NCI-H510A treated with DMSO at 0.1 percent for 48 hours (cell line): Measurements from ENCODE around the gene PIK3C3.

ENCODE experiments used
- DNase-seq: peaks from one replicate; lab custom pipeline; 2025; lab: John Stamatoyannopoulos, UW

The PIK3C3 gene

DNA sequence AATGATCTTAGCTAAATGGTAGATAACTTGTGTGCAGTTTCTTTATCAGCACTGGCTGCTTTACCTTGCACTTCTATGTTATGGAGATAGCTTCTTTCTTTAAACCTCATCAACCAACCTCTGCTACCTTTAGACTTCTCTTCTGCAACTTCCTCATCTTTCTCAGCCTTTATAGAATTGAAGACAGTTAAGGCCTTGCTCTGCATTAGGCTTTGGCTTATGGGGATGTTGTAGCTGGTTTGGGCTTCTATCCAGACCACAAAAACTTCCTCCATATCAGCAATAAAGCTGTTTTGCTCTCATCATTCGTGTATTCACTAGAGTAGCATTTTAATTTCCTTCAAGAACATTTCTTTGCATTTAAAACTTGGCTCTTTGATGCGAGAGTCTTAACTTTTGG is 123.7 kb downstream of the PIK3C3 start:
- DNase-seq = no peak

GRCh38 chr18:42080340-42080739 is 125.3 kb downstream of the PIK3C3 start:
- no peak for DNase-seq

- no peak for DNase-seq
These were observed 127.6 kb downstream of the PIK3C3 start for GRCh38 chr18:42082415-42083234.

DNA sequence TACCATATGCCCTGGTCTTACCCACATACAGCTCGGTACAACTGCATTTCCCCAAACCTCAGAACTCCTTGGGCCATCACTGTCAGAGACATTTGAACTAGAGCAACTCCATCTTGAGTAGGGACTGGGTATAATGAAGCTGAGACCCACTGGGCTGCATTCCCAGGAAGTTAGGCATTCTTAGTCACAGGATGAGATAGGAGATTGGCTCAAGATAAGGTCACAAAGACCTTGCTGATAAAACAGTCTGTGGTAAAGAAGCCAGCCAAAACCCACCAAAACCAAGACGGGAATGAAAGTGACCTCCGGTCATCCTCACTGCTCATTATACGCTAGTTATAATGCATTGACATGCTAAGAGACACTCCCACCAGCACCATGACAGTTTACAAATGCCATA is 131.3 kb downstream of the PIK3C3 start:
- no peak for DNase-seq

- no peak for DNase-seq
These were observed 132.2 kb downstream of the PIK3C3 start for GRCh38 chr18:42087235-42087634.

DNA sequence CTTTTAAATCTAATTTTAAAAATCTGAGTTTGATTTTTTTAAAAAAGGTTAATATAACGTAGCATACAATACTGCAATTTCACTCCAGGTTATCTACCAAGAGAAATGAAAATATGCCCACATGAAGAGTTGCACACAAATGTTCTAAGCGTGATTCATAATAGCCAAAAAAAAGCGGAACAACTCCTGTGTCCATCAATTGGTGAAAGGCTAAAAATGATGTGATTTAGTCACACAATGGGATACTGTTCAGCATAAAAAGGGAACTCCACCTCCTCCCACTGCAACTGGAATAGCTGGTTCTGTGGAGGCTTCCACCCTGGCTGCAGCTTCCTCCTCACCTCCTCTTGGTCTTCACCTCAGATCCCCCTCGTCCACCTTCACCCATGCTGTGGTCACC is 132.8 kb downstream of the PIK3C3 start:
- no peak for DNase-seq

- DNase-seq = no peak
These were observed 137.8 kb downstream of the PIK3C3 start for GRCh38 chr18:42092848-42093247.

GRCh38 chr18:42094875-42095274 is 139.8 kb downstream of the PIK3C3 start:
- no peak for DNase-seq

DNA sequence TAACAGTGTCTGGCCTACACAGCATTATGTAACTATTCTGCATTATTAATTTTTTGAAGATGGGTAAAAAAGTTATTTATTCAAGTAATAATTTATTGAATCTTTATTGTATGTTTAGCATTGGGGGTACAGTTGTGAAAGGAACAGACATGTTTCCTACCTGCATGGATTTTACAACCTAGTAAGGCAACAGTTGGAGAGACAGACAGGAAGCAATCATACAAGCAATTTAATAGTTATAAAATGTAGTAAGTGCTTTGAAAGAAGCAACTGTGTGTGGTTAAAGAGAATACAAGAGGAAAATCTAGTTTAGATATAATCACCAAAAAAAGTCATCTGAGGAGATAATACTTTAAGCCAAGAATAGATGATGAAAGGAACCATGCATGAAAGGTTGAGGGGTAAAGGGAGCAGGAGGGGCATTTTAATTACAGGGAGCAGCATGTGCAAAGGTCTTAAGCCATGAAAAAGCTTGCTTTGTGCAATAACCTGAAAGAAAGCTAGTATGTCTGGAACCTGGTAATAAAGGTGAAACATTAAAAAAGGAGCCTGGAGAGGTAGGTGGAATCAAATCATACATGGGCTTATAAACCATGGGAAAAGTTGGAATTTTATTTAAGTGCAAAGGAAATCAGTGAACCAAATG is 140.8 kb downstream of the PIK3C3 start:
- DNase-seq = no peak

GRCh38 chr18:42100248-42100647 is 145.2 kb downstream of the PIK3C3 start:
- no peak for DNase-seq

- no peak for DNase-seq
These were observed 145.9 kb downstream of the PIK3C3 start for GRCh38 chr18:42100911-42101310.

- DNase-seq = no peak
These were observed 150.4 kb downstream of the PIK3C3 start for GRCh38 chr18:42105394-42105793.

- no peak for DNase-seq
These were observed 151.8 kb downstream of the PIK3C3 start for GRCh38 chr18:42106784-42107183.

DNA sequence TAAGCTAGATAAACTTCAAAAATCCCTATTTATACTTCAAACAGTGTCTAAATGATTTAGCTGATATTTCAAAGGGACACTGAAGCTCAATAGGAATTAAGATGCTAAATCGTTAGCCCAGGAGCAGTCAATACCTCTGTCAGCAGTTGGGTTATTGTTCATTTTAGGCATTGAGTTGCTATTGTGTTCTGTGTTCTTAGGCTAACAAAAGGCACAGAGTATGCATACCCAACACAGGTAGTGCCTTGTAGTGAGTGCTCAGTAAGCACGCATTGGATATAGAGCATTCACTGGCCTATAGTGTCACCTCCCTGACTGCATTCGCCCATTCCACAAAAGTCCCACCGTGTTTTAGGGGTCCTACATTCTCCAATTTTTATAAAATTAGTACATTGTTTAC is 152.3 kb downstream of the PIK3C3 start:
- DNase-seq = no peak

DNA sequence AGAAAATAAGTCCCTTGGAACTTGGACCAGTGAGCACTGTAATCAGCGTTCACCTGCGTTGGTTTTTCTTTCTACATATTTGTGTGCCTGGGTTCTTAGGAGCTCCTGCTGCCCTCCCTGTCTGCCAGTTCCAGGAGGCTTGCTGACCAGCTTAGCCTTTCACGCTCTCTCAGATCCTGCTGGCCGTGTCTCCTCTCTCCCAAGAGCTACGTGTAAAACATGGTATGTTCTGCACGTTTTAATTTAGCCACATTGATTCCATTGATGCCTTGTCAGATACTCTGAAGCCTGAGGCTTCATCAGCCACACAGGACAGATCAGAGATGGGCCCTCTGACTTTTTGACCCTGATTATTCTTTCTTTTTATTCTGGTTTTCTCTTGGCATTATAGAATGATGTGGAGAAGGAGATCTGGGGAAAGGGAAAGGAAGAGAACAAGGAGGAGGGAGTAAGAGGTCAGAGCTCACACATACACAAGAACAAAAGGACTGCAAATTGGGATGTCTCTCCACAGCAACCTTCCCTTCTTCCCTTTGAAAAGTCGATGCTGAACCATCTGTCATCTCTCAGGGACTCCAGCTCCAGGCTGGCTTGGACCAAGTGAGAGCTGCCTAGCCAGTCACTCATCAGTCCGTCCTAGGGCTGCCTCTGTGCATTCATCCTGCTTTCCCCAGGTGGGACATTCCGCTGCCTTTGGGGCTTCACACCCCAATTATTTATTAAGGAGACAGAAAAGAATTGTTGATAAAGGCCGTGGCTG is 152.8 kb downstream of the PIK3C3 start:
- DNase-seq = no peak

GRCh38 chr18:42112147-42112546 is 157.1 kb downstream of the PIK3C3 start:
- peak; percentile 34 for DNase-seq

DNA sequence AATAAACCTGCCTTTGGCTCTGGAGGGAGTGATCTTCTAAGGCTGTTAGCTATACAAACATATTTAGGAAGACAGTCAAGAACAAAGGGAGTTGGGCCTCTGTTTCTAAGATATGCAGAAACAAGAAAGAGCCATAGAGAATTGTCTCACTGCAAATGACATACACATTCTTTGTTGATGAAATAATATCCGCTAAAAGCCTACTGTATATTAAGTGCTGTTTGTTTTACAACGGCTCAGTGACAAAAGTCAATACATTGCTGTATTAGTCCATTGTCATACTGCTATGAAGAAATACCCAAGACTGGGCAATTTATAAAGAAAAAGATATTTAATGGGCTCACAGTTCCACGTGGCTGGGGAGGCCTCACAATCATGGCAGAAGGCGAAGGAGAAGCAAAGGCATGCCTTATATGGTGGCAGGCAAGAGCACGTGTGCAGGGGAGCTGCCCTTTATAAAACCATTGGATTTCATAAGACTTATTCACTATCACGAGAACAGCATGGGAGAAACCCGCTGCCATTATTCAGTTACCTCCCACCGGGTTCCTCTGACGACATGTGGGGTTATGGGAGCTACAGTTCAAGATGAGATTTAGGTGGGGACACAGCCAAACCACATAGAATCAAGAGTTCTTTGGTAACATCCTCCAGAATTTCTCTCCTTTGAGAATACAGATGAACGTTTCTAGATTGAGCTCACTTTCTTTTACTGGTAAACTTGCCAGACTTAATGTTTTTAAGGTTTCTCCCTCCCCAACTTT is 157.8 kb downstream of the PIK3C3 start:
- peak; percentile 69 for DNase-seq

GRCh38 chr18:42113529-42114191 is 158.6 kb downstream of the PIK3C3 start:
- peak; percentile 39 for DNase-seq

DNA sequence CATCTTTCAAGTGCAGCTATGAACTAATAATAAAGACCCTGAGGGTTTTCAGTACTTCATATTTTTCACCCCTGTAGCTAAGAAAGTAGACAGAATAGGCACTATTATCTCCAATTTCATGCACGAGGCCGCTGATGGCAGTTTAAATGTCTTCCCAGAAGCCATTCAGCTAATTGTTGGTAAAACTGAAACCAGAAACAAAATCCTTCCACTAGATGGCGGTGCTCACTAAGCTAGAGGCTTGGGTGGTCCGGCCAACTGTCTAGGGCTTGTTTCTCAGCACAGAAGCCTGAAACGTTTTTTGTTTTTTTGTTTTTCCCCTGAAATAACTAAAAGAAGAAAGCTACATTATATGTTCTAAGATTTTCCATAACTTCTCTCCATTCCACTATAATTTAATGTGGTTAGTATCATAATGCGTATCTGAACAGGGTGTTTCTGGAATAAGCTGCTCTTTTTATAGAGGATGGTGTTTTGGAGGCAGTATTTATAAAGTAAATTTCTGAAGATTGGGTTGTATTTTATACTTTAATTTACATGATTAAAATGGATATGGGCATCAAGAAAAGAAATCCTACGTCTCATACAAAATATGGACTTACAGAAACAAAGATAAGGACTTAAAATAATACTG is 159.4 kb downstream of the PIK3C3 start:
- DNase-seq = peak; percentile 98

GRCh38 chr18:42126586-42126985 is 171.6 kb downstream of the PIK3C3 start:
- DNase-seq = no peak
